Tracheal epithelial cell (primary cell): Measurements from ENCODE around the gene MKLN1. TPM values are rescaled to one million over a fixed set of nuclear protein-coding genes. Genes with fewer than 3 reads are reported as not detected.

Experiments
- total RNA-seq: library from RNA; depleted of rRNA; stranded (reverse); fragments of >200 nt; gene quantifications from 2 replicates; pipeline ENCODE4 v1.2.1, GENCODE V29; 2014

MKLN1 gene
- 22.2 and 24.3 TPM in 2 replicates for total RNA-seq

GRCh38 chr7:131327626-131328376 is at the start of gene MKLN1:
MKLN1 (plus strand) TSS chr7:131327876; CDS start chr7:131327900, 24 bp downstream.

Other genes starting within 250 kb of the MKLN1 start
- 0.21 and 0.72 TPM in 2 replicates for gene PODXL, start 228.8 kb downstream of the MKLN1 start, total RNA-seq